ENCODE measurements around the gene PFAS. TPM values are rescaled to one million over a fixed set of nuclear protein-coding genes. Genes with fewer than 3 reads are reported as not detected.
"Not testable (repeated sequence)": the region's sequence is repeated elsewhere in the genome, so short reads cannot be mapped to it uniquely, and the experiment has no call there.

The PFAS gene
- total and polyA plus RNA-seq, 2 of the 8 experiments (the other 6 are each of a cell fraction or from before 2014, with no cell fraction given): 88.4 to 248 TPM

DNA sequence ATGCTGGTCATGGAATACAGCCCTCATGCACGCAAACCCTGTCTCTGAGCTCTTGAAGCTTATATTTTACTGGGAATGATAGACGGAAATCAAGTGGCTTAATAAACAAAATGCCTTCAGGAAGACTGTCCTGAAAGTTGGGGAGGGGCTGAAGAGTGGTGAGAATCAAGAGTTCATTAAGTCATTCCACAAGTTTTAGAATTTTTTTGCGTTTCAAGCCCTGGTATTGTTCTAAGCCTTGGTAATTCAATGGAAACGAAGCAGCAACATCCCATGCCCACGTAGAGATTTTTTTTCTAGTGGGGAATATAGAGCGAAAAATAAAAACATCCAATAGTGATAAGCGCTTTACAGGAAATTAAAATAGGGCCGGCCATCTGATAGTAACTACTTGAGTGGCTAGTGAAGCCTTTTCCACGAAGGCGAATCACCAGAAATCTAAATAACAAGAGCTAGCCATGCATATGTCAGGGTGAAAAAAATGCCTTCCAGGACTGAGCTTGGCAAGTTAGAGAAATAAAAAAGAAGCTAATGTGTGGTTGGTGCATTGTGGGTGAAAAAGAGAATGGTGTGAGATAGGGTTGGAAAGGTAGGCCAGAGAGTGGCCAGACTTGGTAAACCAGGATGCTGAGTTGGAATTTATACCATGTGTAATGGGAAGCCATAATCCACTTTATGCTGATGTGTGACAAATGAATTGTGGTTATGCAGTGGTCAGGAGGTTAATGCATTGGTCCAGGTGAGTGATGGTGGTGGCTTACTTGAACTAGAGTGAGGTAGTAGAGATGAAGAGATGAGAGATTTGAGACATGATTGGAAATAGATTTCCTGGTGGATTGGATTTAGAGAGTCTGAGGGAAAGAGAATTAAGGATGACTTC is 772 bp downstream of the PFAS start (continued):
- no peak for TF ChIP-seq SP2 (IDR thresholded peaks at IDR 0.05; ENCODE audit: low read length)
- TF ChIP-seq NANOG (IDR thresholded peaks at IDR 0.05; ENCODE audit: insufficient read depth, low read depth, low read length, poor library complexity, severe bottlenecking): no peak
- TF ChIP-seq CHD2 (IDR thresholded peaks at IDR 0.05; ENCODE audit: low read length): no peak
- TF ChIP-seq CREB1 (IDR thresholded peaks at IDR 0.05): no peak

DNA sequence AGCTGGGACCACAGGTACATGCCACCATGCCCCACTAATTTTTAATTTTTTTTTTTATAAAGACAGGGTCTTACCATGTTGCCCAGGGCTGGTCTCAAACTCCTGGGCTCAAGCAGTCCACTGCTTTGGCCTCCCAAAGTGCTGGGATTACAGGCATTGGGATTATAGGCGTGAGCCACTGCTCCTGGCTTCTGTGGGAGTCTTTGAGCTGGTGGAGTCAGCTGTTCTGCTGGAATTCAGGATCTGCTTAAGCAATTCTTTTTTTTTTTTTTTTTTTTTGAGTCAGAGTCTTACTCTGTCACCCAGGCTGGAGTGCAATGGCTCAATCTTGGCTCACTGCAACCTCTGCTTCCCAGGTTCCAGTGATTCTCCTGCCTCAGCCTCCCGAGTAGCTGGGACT is 2.3 kb downstream of the PFAS start:
- CTCF ChIA-PET (ENCODE audit: partially characterized antibody): interaction anchor here (0.6 to 2.0 kb wide), 6 partner anchors 9 to 333 kb away, joined by 3 to 12 read pairs (median 4); no protein-coding TSS in a partner anchor
- not testable (repeated sequence) for H2BK20ac ChIP-seq (ENCODE audit: low read length); H3K27ac ChIP-seq (ENCODE audit: low read depth, low read length); H2BK12ac ChIP-seq (ENCODE audit: low read depth, low read length); H3K79me1 ChIP-seq (ENCODE audit: low read depth, low read length); H4K91ac ChIP-seq (replicated peaks; ENCODE audit: insufficient read length, low read length); H3K9ac ChIP-seq (replicated peaks in 1 of 4; ENCODE audit: extremely low read depth in 1 of 4, low read depth in 3 of 4, low read length in 3 of 4); FAIRE-seq; H3K27me3 ChIP-seq (replicated peaks in 1 of 4; ENCODE audit: control insufficient read depth in 3 of 4, extremely low read depth in 1 of 4, insufficient read depth in 3 of 4, low read length in 3 of 4); H3K23ac ChIP-seq (ENCODE audit: insufficient read length); H2AFZ ChIP-seq (ENCODE audit: low read length); H4K5ac ChIP-seq (ENCODE audit: insufficient read length, low read depth, low read length); H2BK120ac ChIP-seq (replicated peaks; ENCODE audit: low read depth, low read length); H3K18ac ChIP-seq (ENCODE audit: extremely low read depth, low read length); H3K14ac ChIP-seq (ENCODE audit: insufficient read length); H3K56ac ChIP-seq (replicated peaks; ENCODE audit: insufficient read length, low read depth, low read length); H3K4ac ChIP-seq (replicated peaks; ENCODE audit: insufficient read length, low read depth, low read length); H3K4me3 ChIP-seq (ENCODE audit: extremely low read depth in 1 of 4, insufficient read depth in 2 of 4, low read depth in 3 of 4, low read length in 4 of 4); H3K4me1 ChIP-seq (replicated peaks in 1 of 4; ENCODE audit: control insufficient read depth in 3 of 4, insufficient read depth in 4 of 4, low read length in 3 of 4); H2AK5ac ChIP-seq (ENCODE audit: low read depth, low read length); DNase-seq (ENCODE audit: low read depth in 1 of 2, low spot score in 2 of 2); H2BK5ac ChIP-seq (ENCODE audit: low read depth, low read length); H4K8ac ChIP-seq (ENCODE audit: extremely low read depth, insufficient read depth, low read length); H3K9me3 ChIP-seq (ENCODE audit: insufficient read depth in 2 of 2, low read depth in 1 of 2, low read length in 1 of 2); H2BK15ac ChIP-seq (ENCODE audit: low read length); H3K4me2 ChIP-seq (ENCODE audit: insufficient read depth in 1 of 2, low read depth in 2 of 2, low read length in 2 of 2); H4K20me1 ChIP-seq (replicated peaks in 1 of 2; ENCODE audit: control insufficient read depth in 1 of 2, insufficient read depth in 2 of 2, low read length in 2 of 2)
- Histone ChIP-seq H3K79me2 (ENCODE audit: control insufficient read depth in 1 of 2, insufficient read depth in 2 of 2, low read length in 2 of 2) (peaks cover 24 to 45% of the 10 kb centered on the region in 2 experiments), H3K36me3 (ENCODE audit: control insufficient read depth in 2 of 4, insufficient read depth in 4 of 4, low read length in 3 of 4) (peaks cover 16 to 28% (median 23%) of the 10 kb centered on the region in 4 experiments), H3K23me2 (ENCODE audit: low read depth, low read length) (peaks cover 18% of the 10 kb centered on the region)
- WGBS, 2 experiments (ENCODE audit: extremely low coverage in 1 of 2, insufficient coverage in 1 of 2, insufficient read length in 1 of 2, insufficient replicate concordance in 2 of 2, low coverage in 1 of 2, low lambda C conversion rate in 2 of 2, missing lambda C conversion rate in 1 of 2): 100% methylated on average over 2 of the region's 2 CpGs; no CpG with 5 or more reads in 1 of the 2 experiments
- POLR2A ChIA-PET (ENCODE audit: partially characterized antibody): interaction anchor here (0.7 to 66.3 kb wide), 9 partner anchors 9 to 130 kb away, joined by 3 to 1521 read pairs (median 4); partner anchors contain the start of genes CTC1, KRABD2, PFAS and RANGRF
